ENCODE data around the gene LCOR.

DNA sequence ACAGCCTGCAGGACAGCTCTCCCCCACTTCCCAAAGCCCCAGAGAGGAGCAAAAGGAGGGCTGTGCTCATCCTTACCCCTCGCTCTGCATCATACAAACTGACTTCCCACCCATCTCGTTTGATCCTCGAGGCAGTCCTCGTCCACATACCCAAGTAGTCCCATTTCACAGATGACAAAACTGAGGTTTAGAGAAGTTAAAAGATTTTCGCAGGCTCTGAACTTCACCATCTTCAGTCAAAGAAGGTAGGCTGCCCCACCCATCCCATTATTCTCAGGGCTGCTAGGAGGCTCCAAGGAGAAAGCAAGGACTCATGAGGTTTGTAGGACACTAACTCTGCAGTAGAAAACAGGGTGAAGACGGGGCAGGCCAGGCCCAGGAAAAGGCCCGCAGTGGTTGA is 206.6 kb downstream of the LCOR start:
- TF ChIP-seq, protein P1, sequence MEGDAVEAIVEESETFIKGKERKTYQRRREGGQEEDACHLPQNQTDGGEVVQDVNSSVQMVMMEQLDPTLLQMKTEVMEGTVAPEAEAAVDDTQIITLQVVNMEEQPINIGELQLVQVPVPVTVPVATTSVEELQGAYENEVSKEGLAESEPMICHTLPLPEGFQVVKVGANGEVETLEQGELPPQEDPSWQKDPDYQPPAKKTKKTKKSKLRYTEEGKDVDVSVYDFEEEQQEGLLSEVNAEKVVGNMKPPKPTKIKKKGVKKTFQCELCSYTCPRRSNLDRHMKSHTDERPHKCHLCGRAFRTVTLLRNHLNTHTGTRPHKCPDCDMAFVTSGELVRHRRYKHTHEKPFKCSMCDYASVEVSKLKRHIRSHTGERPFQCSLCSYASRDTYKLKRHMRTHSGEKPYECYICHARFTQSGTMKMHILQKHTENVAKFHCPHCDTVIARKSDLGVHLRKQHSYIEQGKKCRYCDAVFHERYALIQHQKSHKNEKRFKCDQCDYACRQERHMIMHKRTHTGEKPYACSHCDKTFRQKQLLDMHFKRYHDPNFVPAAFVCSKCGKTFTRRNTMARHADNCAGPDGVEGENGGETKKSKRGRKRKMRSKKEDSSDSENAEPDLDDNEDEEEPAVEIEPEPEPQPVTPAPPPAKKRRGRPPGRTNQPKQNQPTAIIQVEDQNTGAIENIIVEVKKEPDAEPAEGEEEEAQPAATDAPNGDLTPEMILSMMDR (IDR thresholded peaks at IDR 0.05; ENCODE audit: low read length) = no peak
- no peak for TF ChIP-seq EZH2 (optimal IDR thresholded peaks at IDR 0.05; ENCODE audit: low read depth, low read length)
